GM18508 (cell line): Measurements from ENCODE around the gene RGS21.
"Not testable (repeated sequence)": the region's sequence is repeated elsewhere in the genome, so short reads cannot be mapped to it uniquely, and the experiment has no call there.

Experiments
- ATAC-seq: cut with Tn5 transposase; IDR thresholded peaks from one replicate; pipeline ENCODE4 v1.9.1; 2021; ENCODE audit warnings: moderate number of reproducible peaks; ENCODE audit not compliant: insufficient read depth, unreplicated experiment

RGS21 gene, protein sequence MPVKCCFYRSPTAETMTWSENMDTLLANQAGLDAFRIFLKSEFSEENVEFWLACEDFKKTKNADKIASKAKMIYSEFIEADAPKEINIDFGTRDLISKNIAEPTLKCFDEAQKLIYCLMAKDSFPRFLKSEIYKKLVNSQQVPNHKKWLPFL

GRCh38 chr1:192316942-192317450, at the start of gene RGS21:
TSS of gene RGS21 (plus strand) at chr1:192316992. CDS start at chr1:192343037, 26,045 bp downstream.
- no peak for ATAC-seq

GRCh38 chr1:192268468-192269052, 48.2 kb upstream of the RGS21 start:
- ATAC-seq = no peak

DNA sequence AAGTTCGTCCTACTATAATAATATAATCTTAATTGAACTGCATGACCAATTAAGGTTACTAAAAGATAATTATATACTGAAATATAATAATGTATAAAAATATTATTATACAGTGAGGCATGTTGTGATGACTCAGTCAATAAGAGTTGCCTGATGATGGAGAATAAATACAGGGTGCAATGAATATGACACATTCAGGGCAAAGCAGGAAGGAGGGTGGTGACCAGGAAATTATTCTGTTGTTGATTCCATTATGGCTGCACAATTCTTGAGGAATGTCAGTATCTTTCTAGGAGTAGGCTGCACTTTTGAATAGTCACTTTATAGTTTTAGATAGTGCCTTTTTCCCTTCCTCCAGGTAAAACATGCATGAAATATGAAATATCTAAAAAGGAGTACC, 46.4 kb upstream of the RGS21 start:
- ATAC-seq = no peak

DNA sequence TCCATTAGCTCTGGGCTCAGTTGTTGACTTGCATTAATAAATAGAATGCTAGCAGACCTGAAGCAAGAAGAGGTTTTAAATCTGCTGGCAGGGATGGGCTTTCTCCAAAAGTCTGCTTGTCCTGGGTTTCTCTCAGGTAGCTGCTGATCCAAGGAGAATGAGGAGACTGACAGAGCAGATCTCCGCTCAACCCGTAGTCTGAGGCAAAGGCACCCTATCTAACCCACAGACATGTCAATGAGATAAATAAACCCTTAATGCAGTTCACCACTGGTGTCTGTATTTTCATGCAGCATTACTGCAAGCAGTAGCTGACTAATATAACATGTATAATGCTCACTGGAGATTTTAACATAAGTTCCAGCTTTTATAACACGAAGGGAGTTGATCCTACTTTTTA, 44.1 kb upstream of the RGS21 start:
- ATAC-seq = no peak

GRCh38 chr1:192274588-192274987, 42.2 kb upstream of the RGS21 start:
- no peak for ATAC-seq

DNA sequence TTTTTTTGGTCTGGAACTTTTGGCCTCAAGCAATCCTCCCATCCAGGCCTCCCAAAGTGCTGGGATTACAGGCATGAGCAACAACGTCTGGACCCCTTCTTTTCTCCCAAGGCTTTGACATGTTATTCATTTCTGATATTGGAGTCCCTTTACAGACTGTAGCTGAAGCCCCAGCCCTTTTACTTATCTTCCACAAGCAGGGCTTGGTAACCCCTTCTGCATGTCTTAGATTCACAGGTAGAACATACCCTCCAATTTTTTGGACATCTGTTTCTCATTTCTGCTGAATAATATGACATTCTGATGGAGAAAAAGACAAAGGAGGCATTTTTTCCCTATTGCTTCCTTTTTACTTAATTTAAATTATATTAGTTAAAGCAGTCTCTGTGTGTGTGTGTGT, 39.2 kb upstream of the RGS21 start:
- no peak for ATAC-seq

DNA sequence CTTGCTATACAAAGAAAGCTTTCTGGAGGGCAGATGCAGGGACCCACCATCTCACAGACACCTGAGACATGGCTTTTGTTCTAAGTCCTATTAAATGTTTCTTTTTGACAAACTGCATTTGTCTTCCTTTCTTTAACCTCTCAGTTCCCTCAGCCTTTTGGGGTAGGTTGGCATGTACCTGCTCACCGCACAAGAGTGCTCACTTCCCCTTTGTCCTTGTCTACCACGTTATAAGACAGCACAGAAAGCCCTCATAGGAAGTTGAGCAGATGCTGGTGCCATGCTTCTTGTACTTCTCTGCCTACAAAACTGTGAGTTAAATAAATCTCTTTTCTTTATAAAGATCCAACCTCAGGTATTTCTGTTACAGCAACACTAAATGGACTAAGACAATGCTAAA, 31.9 kb upstream of the RGS21 start:
- peak; percentile 86 for ATAC-seq

GRCh38 chr1:192303029-192303428, 13.8 kb upstream of the RGS21 start:
- ATAC-seq = no peak

DNA sequence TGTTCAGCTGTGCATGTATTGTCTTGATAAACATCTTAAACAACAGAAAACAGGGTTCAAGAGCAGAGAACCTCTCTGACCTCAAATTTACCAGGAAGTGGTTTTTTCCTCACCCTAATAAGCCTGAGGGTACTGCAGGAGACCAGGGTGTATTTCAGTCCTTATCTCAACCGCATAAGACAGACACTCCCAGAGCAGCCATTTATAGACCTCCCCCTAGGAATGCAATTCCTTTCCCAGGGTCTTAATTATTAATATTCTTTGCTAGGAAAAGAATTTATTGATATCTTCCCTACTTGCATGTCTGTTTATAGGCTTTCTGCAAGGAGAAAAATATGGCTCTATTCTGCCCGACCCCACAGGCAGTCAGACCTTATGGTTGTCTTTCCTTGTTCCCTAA, 8.5 kb upstream of the RGS21 start:
- ATAC-seq = not testable (repeated sequence)

GRCh38 chr1:192311281-192311680, 5.5 kb upstream of the RGS21 start:
- no peak for ATAC-seq

GRCh38 chr1:192327997-192328396, 11.2 kb downstream of the RGS21 start:
- no peak for ATAC-seq

GRCh38 chr1:192342842-192343241, 26.1 kb downstream of the RGS21 start:
- no peak for ATAC-seq

DNA sequence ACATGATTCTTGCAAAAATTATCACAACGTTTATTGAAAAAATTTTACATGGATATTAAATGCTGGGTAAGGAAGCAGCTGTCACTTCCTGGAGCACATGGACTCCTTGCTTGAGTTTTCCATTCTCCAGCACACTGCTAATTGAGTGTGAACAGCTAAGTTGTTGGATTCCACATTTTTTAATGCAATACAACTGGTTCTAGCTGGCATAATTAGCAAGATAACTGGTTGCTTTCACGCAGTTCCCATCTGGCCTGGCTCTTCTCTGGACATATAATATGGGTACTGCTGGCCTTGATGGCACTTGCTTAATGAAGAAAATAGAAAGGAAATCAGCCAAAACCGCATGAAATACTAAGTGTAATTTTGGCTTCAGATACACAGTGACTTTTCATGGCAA, 26.6 kb downstream of the RGS21 start:
- no peak for ATAC-seq

DNA sequence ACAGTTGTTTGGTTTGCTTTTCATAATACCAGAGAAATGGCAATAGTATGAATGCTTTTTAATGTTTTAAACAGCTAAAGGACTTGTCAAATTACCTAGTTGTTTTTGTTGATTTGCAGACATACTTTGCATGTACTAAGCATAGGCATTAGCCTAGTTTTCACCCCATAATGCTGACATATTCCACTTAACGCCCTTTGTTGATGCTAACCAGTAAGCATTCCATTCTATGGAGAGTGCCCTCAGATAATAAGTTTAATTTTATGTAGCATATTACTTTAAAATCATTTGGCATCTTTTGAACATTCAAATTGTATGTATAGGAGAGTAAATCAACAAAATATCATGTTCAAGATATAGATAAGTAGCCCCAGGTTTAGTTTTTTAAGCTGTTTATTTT, 32.5 kb downstream of the RGS21 start:
- ATAC-seq = no peak

DNA sequence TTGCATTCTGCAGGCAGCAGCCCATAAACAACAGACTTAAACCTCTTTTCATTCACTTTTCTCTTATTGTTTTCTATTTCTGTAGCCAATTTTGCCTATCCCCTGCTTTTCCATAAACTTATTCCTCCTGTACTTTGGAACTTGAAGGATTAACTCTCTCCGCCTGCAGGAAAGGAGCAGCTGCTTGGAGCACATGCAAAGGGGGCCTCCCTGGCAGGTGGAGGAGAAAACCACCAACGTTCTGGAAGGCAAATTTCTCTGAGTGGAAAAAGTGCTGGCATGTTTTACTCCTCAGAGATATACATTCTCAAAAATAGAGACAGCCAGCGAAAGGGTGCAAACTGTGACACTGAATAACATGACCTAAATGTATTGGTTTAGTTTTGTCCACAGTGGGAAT, 33.6 kb downstream of the RGS21 start:
- no peak for ATAC-seq

DNA sequence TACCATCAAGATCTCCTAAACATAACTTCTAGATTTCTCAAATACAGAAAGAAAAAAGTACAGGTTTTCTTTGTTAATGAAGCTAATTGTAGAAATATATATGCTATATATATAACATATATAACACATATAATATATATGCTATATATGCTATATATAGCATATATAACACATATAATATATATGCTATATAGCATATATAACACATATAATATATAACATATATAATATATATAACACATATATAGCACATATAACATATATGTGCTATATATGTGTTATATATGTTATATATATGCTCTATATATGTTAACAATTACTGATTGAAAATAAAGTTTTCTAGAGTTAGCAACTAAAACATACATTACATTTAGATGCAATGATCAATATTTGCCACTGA, 34.8 kb downstream of the RGS21 start:
- no peak for ATAC-seq

- no peak for ATAC-seq
Observed at GRCh38 chr1:192357924-192358323, 41.1 kb downstream of the RGS21 start.

DNA sequence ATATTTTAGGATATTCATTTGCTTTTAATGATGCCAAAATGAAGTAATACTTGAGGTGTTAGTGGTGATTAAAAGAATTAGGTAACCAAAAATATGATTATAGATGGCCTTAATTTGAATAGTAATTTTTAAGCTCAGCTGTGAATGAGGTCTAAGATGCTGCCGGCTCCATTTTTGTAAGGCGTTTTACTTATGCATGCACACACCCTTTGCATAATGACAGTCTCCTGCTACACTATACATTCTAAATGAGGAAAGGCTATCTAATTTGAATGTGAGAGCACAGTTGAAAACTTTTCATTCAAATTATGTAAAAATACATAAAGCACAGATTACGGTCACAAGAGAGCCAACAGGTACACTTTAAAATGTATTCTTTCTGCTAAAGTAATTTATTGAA, 41.6 kb downstream of the RGS21 start:
- ATAC-seq = no peak

GRCh38 chr1:192358822-192359221, 42.0 kb downstream of the RGS21 start:
- ATAC-seq = no peak

GRCh38 chr1:192363177-192363576, 46.4 kb downstream of the RGS21 start:
- no peak for ATAC-seq

GRCh38 chr1:192367436-192367835, 50.6 kb downstream of the RGS21 start:
- no peak for ATAC-seq

- no peak for ATAC-seq
Observed at GRCh38 chr1:192375306-192375705, 58.5 kb downstream of the RGS21 start.
